MCF 10A (cell line): ENCODE measurements around the gene DHDH. TPM values are rescaled to one million over a fixed set of nuclear protein-coding genes. Genes with fewer than 3 reads are reported as not detected.
"Not testable (repeated sequence)": the region's sequence is repeated elsewhere in the genome, so short reads cannot be mapped to it uniquely, and the experiment has no call there.

Source experiments
- BruUV-seq: library from RNA; stranded (reverse); fragments of 400-500 nt; replicated peaks from 2 replicates; lab custom pipeline; 2021; lab: Mats Ljungman, UMichigan
- CTCF ChIA-PET: fragments of 300-600 bp; sonication (Branson Sonifier 250); formaldehyde crosslinking; extraction: SDS; loops from one replicate; lab custom pipeline; 2021; ENCODE audit warnings: antibody characterized with exemption, inconsistent platforms; lab: Yijun Ruan, JAX
- POLR2A ChIA-PET: fragments of 300-600, 350-650 bp; sonication (Branson Sonifier 250); formaldehyde crosslinking; extraction: SDS; loops from one replicate; lab custom pipeline; 2020; ENCODE audit warnings: antibody characterized with exemption, inconsistent platforms; lab: Yijun Ruan, JAX
- DNase-seq: peaks from one replicate; pipeline ENCODE4 v3.0.0-alpha.2; 2018; ENCODE audit not compliant: unreplicated experiment
- H3K27ac Mint-ChIP-seq: one replicate; pipeline ENCODE4 v1.8.0; 2022; ENCODE audit warnings: mild to moderate bottlenecking, low read depth, mixed read lengths; ENCODE audit not compliant: unreplicated experiment
- H3K27me3 Mint-ChIP-seq: one replicate; pipeline ENCODE4 v1.8.0; 2022; ENCODE audit warnings: mixed read lengths; ENCODE audit not compliant: insufficient read depth, unreplicated experiment
- H3K36me3 Mint-ChIP-seq: one replicate; pipeline ENCODE4 v1.8.0; 2022; ENCODE audit warnings: mild to moderate bottlenecking, moderate library complexity, mixed read lengths; ENCODE audit not compliant: insufficient read depth, unreplicated experiment
- H3K4me1 Mint-ChIP-seq: one replicate; pipeline ENCODE4 v1.8.0; 2022; ENCODE audit warnings: mixed read lengths; ENCODE audit not compliant: insufficient read depth, unreplicated experiment
- H3K4me3 Mint-ChIP-seq: one replicate; pipeline ENCODE4 v1.8.0; 2022; ENCODE audit warnings: mild to moderate bottlenecking, moderate library complexity, mixed read lengths; ENCODE audit not compliant: unreplicated experiment
- H3K9me3 Mint-ChIP-seq: one replicate; pipeline ENCODE4 v1.8.0; 2022; ENCODE audit warnings: mixed read lengths; ENCODE audit not compliant: unreplicated experiment
- intact Hi-C: fragments of 100-400 bp; cut with micrococcal nuclease; formaldehyde crosslinking; loops from 2 replicates; pipeline ENCODE4 v1.14.1; 2022
- total RNA-seq: library from RNA; stranded (reverse); gene quantifications from 2 replicates; pipeline ENCODE4 v1.2.3, GENCODE V29; 2022
- TF ChIP-seq, protein P1 (sequence below): fragments of 200-600 bp; IDR thresholded peaks from one replicate; pipeline ENCODE4 v1.8.0; 2022; ENCODE audit warnings: antibody characterized with exemption, mild to moderate bottlenecking; ENCODE audit not compliant: unreplicated experiment

DHDH gene
- total RNA-seq, 1 experiment from 2014 or later, result not detected

DNA sequence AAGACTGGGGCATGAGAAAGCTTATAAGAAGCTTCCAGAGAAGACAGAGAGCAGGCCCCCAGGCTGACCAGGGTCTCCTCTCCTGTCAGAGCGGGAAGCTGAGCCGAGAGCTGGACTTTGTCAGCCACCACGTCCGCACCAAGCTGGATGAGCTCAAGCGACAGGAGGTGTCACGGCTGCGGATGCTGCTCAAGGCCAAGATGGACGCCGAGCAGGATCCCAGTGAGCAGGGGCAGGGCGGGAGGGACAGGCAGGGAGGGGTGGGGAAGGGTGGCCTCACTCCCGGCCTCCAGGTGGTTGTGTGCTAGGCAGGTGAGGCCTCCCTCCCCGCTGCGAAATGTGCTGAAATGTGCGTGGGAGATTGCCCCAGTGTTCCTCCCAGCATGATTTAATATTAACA, 27.8 kb upstream of the DHDH start:
- Mint-ChIP-seq H3K36me3 (peaks cover 66% of the 10 kb centered on the region), H3K27ac (no peak overlapping the region), H3K9me3 (peaks cover 8% of the 10 kb centered on the region), H3K4me3 (no peak overlapping the region), H3K4me1 (peaks cover 11% of the 10 kb centered on the region), H3K27me3 (no peaks in the 10 kb centered on the region)
- CTCF ChIA-PET, result no interaction called here
- TF ChIP-seq, protein P1, sequence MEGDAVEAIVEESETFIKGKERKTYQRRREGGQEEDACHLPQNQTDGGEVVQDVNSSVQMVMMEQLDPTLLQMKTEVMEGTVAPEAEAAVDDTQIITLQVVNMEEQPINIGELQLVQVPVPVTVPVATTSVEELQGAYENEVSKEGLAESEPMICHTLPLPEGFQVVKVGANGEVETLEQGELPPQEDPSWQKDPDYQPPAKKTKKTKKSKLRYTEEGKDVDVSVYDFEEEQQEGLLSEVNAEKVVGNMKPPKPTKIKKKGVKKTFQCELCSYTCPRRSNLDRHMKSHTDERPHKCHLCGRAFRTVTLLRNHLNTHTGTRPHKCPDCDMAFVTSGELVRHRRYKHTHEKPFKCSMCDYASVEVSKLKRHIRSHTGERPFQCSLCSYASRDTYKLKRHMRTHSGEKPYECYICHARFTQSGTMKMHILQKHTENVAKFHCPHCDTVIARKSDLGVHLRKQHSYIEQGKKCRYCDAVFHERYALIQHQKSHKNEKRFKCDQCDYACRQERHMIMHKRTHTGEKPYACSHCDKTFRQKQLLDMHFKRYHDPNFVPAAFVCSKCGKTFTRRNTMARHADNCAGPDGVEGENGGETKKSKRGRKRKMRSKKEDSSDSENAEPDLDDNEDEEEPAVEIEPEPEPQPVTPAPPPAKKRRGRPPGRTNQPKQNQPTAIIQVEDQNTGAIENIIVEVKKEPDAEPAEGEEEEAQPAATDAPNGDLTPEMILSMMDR, result no peak
- no peak for DNase-seq
- BruUV-seq, result no TSS peak
- intact Hi-C loops, result no loop called here
- POLR2A ChIA-PET, result no interaction called here

DNA sequence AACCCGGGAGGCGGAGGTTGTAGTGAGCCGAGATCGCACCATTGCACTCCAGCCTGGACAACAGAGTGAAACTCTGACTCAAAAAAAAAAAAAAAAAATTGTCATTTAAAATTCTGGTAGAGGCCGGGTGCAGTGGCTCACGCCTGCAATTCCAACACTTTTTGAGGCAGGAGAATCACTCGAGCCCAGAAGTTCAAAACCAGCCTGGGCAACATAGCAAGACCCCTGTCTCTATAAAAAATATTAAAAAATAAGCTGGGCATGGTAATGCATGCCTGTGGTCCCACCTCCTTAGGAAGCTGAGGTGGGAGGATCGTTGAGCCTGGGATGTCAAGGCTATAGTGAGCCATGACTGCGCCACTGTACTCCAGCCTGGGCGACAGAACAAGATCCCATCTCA, 27.2 kb upstream of the DHDH start:
- ChIA-PET POLR2A (interaction anchor here (0.6 kb wide), 2 partner anchors 136 to 271 kb away, joined by 3 read pairs; no protein-coding TSS in a partner anchor), CTCF (interaction anchor here (0.6 to 0.8 kb wide), 2 partner anchors 11 to 25 kb away, joined by 4 to 8 read pairs; no protein-coding TSS in a partner anchor)
- no peak overlapping the region for H3K27ac Mint-ChIP-seq
- TF ChIP-seq, protein P1, result no peak
- peaks cover 8% of the 10 kb centered on the region for H3K9me3 Mint-ChIP-seq
- no TSS peak for BruUV-seq
- peaks cover 6% of the 10 kb centered on the region for H3K4me1 Mint-ChIP-seq
- H3K36me3 Mint-ChIP-seq, result peaks cover 67% of the 10 kb centered on the region
- no peaks in the 10 kb centered on the region for H3K27me3 Mint-ChIP-seq
- DNase-seq, result no peak
- intact Hi-C loops, result no loop called here
- H3K4me3 Mint-ChIP-seq, result no peak overlapping the region

DNA sequence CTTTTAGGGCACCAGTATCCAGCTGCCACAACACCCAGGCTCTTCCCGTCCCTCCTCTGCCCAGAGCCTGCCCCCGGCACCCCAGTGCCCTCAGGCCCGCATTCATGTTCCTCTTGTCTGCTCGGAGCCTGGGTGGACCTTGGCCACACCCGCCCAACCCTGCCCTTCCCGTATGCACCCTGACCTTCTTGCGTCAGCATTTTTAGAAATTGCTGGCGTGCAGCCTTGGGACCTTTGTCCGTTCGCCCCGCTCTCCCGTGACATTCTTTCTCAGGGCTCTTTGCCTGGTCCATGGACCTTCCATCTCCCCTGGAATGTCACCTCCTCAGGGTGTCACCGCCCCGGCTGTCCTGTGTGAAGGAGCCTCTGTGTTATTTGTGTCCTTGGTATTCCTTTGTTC, 25.8 kb upstream of the DHDH start:
- Mint-ChIP-seq H3K36me3 (peaks cover 72% of the 10 kb centered on the region), H3K9me3 (peaks cover 2% of the 10 kb centered on the region), H3K27me3 (no peaks in the 10 kb centered on the region), H3K27ac (no peak overlapping the region), H3K4me3 (no peak overlapping the region), H3K4me1 (peaks cover 1% of the 10 kb centered on the region)
- BruUV-seq, result no TSS peak
- no peak for DNase-seq
- ChIA-PET POLR2A (no interaction called here), CTCF (no interaction called here)
- intact Hi-C loops, result no loop called here
- TF ChIP-seq, protein P1, result no peak

DNA sequence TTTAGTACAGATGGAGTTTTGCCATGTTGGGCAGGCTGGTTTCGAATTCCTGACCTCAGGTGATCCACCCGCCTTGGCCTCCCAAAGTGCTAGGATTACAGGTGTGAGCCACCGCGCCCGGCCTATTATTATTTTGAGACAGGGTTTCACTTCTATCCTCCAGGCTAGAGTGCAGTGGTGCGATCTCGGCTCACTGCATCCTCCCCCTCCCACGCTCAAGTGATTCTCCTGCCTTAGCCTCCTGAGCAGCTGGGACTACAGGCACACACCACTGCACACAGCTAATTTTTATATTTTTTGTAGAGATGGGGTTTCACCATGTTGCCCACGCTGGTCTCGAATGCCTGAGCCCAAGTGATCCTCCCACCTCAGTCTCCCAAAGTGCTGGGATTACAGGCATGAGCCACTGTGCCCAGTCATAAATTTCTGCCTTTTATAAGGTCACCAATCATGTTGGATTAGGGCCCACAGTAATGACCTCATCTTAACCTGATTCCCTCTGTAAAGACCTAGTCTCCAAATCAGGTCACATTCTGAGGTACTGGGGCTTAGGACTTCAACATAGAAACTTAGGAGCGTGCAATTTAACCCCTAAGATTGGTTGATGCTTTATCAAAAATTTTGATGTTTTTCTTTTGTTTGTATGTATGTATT, 23.9 kb upstream of the DHDH start:
- H3K27ac Mint-ChIP-seq, H3K4me3 Mint-ChIP-seq, H3K9me3 Mint-ChIP-seq, DNase-seq, H3K27me3 Mint-ChIP-seq, H3K4me1 Mint-ChIP-seq, BruUV-seq, CTCF ChIA-PET, POLR2A ChIA-PET, intact Hi-C loops: not testable (repeated sequence)
- H3K36me3 Mint-ChIP-seq, result peaks cover 80% of the 10 kb centered on the region
